Tibial artery (tissue), 4 donors: Measurements from ENCODE around the gene CD164L2.

ENCODE experiments used
- DNase-seq, 2 donors: peaks; one replicate each; pipeline ENCODE4 v3.0.0-alpha.2; 2019
- H3K27ac ChIP-seq, 2 donors: fragments of 200-600 bp; sonication (generic) in 1 of 2; 1 replicate in 1 of 2; 2 replicates in 1 of 2; pipeline ENCODE4 v1.5.1; 2018 to 2019; ENCODE audit warnings: mild to moderate bottlenecking in 1 of 2
- H3K27me3 ChIP-seq, 2 donors: fragments of 200-600 bp; sonication (generic) in 1 of 2; one replicate each; pipeline versions ENCODE4 v1.5.1 to v1.6.0; 2016 to 2019
- H3K36me3 ChIP-seq, 3 donors: fragments of 200-600 bp; sonication (generic) in 2 of 3; one replicate each; pipeline ENCODE4 v1.5.1; 2016 to 2019; ENCODE audit warnings: mild to moderate bottlenecking in 2 of 3
- H3K4me1 ChIP-seq, 4 donors: fragments of 200-600 bp; sonication (generic) in 2 of 4; 1 replicate in 3 of 4; 2 replicates in 1 of 4; pipeline ENCODE4 v1.5.1; 2016 to 2019
- H3K4me3 ChIP-seq, 2 donors: fragments of 200-600 bp; sonication (generic) in 1 of 2; 1 replicate in 1 of 2; 2 replicates in 1 of 2; pipeline ENCODE4 v1.5.1; 2018 to 2019; ENCODE audit warnings: mild to moderate bottlenecking in 2 of 2
- H3K9me3 ChIP-seq, 3 donors: fragments of 200-600 bp; sonication (generic) in 1 of 3; one replicate each; pipeline ENCODE4 v1.5.1; 2016 to 2019
- intact Hi-C: fragments of 100-400 bp; cut with DNase I; formaldehyde crosslinking; loops from one replicate; pipeline ENCODE4 v1.15.0; 2023; ENCODE audit warnings: low total_unique reads
- TF ChIP-seq, protein P1 (sequence below), 2 experiments: fragments of 200-600 bp in 1 of 2; fragments of 450-650 bp in 1 of 2; IDR thresholded peaks; one replicate each; pipeline ENCODE4 v1.5.1; 2017 to 2019; ENCODE audit warnings: antibody characterized with exemption in 2 of 2, mild to moderate bottlenecking in 1 of 2, moderate library complexity in 1 of 2

The CD164L2 gene

DNA sequence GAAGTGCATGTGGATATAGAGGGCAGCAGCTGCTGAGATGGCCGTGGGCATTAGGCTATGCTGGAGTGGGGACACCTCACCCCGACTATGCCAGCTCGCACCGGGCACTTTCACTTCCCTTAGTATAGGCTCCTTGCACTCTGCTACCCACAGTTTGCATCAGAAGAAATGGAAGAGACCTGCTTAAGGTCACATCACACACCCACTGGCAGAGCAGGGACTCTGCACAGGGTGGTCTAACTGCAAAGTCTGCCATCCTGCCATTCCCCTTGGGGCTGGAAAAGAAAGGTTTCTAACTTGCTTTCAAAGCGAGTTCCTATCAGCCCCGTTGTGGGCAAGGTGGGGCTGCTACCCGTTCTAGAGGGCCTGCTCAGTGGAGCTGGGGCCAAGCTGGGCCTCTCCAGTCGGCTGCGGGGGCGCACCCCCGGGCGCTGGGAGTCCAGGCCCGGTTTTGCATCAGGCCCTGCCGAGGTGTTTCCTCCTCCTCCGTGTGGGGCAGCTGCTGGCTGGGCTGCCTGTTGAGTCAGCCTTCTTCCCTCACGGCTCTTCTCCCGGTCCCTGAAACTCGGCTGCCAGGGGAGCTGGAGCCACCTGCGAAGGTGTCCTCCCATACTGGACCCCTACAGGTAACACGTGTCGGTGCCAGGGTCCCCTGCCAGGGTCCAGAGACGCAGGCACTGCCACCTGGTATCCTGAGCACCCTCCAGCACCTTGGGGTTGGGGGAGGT, 41.4 kb downstream of the CD164L2 start, which contains the start of gene SYTL1:
Gene SYTL1 (plus strand): TSS at position 498 of the 728 bp plus-strand sequence. CDS start 3,313 bp downstream, outside the sequence.
- Histone ChIP-seq H3K9me3 (no peaks in the 10 kb centered on the region), H3K4me1 (no peaks in the 10 kb centered on the region), H3K27me3 (no peaks in the 10 kb centered on the region), H3K4me3 (no peak within 1 kb of the TSS), H3K36me3 (peaks cover 2 to 10% (median 3%) of the 10 kb centered on the region in 3 donors), H3K27ac (no peak within 1 kb of the TSS)
- TF ChIP-seq, protein P1, sequence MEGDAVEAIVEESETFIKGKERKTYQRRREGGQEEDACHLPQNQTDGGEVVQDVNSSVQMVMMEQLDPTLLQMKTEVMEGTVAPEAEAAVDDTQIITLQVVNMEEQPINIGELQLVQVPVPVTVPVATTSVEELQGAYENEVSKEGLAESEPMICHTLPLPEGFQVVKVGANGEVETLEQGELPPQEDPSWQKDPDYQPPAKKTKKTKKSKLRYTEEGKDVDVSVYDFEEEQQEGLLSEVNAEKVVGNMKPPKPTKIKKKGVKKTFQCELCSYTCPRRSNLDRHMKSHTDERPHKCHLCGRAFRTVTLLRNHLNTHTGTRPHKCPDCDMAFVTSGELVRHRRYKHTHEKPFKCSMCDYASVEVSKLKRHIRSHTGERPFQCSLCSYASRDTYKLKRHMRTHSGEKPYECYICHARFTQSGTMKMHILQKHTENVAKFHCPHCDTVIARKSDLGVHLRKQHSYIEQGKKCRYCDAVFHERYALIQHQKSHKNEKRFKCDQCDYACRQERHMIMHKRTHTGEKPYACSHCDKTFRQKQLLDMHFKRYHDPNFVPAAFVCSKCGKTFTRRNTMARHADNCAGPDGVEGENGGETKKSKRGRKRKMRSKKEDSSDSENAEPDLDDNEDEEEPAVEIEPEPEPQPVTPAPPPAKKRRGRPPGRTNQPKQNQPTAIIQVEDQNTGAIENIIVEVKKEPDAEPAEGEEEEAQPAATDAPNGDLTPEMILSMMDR (IDR thresholded peaks at IDR 0.05) = no peak
- DNase-seq = no peak
- intact Hi-C loops = no loop called here

DNA sequence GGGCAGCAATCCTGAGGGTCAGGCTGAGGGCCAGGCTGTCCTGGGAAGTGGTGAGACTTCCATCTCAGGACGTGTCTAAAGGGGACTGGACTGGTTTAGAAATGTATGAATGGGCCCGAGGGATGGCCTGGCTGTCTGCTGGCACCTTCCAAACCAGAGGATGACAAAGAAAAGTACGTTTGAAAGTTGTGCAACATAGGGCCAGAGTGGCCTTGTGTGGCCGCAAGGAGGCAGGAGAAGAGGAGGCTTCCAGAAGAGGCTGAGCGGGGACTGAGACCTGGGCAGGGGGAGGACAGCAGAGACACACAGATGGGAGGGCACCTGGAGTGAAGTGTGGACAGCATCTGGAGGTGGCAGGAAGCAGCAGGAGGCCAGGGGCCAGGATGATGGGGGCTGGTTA, 43.9 kb downstream of the CD164L2 start:
- H3K4me1 ChIP-seq = no peaks in the 10 kb centered on the region
- H3K9me3 ChIP-seq = no peaks in the 10 kb centered on the region
- no peak for DNase-seq
- TF ChIP-seq, protein P1 (IDR thresholded peaks at IDR 0.05) = no peak
- no peaks in the 10 kb centered on the region for H3K27me3 ChIP-seq
- no peak overlapping the region for H3K4me3 ChIP-seq
- intact Hi-C loops = no loop called here
- H3K27ac ChIP-seq = no peak overlapping the region
- H3K36me3 ChIP-seq = peaks cover 27 to 34% (median 28%) of the 10 kb centered on the region in 3 donors

DNA sequence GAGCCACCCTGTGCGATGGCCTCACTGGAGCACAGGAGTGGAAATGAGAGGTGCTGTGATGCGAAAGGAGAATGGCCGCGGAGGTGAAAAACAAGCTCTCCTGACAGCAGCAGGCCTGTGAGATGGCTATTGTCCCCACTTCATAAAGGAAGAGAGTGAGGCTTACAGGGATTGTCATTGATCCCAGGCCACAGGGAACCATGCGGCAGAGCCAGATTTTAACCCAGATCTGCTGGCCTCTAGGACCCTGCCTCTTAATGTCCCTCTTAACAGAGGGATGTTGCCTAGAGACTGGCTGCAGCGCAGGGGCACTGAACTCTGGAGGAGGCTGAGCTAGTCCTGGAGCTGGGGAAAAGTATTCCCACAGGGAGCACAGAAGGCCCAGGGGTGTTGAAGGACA, 44.4 kb downstream of the CD164L2 start:
- no peaks in the 10 kb centered on the region for H3K9me3 ChIP-seq
- no peak overlapping the region for H3K4me3 ChIP-seq
- no peak for DNase-seq
- no peaks in the 10 kb centered on the region for H3K4me1 ChIP-seq
- intact Hi-C loops = no loop called here
- no peaks in the 10 kb centered on the region for H3K27me3 ChIP-seq
- no peak overlapping the region for H3K27ac ChIP-seq
- H3K36me3 ChIP-seq = peaks cover 32 to 39% (median 33%) of the 10 kb centered on the region in 3 donors
- TF ChIP-seq, protein P1 (IDR thresholded peaks at IDR 0.05) = no peak

DNA sequence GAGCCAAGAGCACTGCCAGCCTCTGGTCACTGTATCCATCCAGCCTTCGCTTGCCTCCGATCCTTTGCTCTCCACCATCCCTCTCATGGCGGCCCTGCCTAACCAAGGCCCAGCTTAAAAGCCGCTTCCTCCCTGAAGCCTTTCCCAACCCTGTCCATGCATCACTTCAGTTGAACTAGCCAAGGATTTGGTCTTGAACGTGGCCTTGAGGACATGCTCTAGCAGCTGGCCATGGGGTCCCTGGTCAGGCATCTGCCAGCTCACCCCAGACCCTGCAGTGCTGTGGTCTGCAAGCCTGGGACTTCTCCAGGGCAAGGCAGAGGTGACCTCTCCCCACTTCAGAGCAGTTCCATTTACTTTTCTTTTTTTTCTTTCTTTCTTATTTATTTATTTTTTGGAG, 46.4 kb downstream of the CD164L2 start:
- intact Hi-C loops = no loop called here
- H3K36me3 ChIP-seq = peaks cover 46 to 59% (median 50%) of the 10 kb centered on the region in 3 donors
- H3K27me3 ChIP-seq = no peaks in the 10 kb centered on the region
- TF ChIP-seq, protein P1 (IDR thresholded peaks at IDR 0.05) = no peak
- no peak overlapping the region for H3K27ac ChIP-seq
- no peaks in the 10 kb centered on the region for H3K4me1 ChIP-seq
- H3K4me3 ChIP-seq = no peak overlapping the region
- DNase-seq = no peak
- no peaks in the 10 kb centered on the region for H3K9me3 ChIP-seq

DNA sequence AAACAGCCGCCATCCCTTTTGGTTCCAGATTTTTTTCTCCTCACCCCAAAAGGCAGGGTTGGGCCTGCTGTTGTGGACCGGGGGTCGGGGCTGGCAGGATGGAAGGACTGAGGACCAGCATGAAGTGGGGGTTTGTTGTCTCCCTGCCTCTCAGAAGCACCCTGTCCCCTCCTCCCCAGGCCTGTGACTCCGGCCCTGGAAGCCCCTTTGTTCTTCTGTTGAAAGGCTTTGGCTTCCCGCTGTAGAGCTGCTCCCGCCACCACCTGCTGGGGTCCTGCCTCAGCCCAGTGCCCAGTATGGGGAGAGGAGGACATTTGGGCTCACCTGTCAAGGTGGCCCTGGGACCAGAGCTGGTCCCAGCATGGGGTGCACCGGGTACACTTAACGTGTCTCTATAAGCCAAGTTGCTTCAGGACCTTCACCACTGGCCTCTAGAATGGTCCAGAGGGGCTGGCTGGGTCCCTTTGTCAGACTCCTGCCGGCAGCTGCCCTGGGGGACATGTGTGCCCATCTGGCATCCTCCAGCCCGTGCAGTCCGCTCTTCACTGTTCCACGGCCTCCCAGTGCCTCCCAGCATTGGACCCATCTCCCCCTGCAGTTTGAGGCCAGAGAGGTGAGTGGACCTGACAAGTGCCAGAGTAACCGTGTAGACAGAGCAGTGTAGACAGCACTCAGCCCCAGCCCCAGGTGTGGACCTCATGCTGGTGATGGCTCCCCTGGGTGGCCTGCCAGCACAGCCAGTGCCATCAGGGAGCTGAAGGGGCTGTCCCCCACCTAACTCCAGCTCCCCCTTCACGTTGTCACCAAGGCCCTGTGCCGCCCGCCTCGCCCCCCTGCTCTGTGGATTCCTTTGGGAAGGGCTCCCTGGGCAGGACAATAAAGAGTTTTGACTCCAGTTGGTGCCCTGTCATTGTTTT, 47.4 kb downstream of the CD164L2 start:
- intact Hi-C loops = no loop called here
- H3K4me1 ChIP-seq = no peaks in the 10 kb centered on the region
- no peak for DNase-seq
- TF ChIP-seq, protein P1 (IDR thresholded peaks at IDR 0.05) = no peak
- no peak overlapping the region for H3K27ac ChIP-seq
- H3K9me3 ChIP-seq = no peaks in the 10 kb centered on the region
- no peaks in the 10 kb centered on the region for H3K27me3 ChIP-seq
- H3K36me3 ChIP-seq = peaks cover 54 to 69% (median 60%) of the 10 kb centered on the region in 3 donors
- H3K4me3 ChIP-seq = no peak overlapping the region
